Uterus (tissue), 4 donors: Measurements from ENCODE around the gene MIER2. TPM values are rescaled to one million over a fixed set of nuclear protein-coding genes. Genes with fewer than 3 reads are reported as not detected.

Experiments
- DNase-seq, 2 donors: peaks; one replicate each; pipeline ENCODE4 v3.0.0-alpha.2; 2019 to 2020
- H3K27ac ChIP-seq, 2 donors: fragments of 200-600 bp; sonication (generic); 1 replicate in 1 of 2; 2 replicates in 1 of 2; pipeline ENCODE4 v1.5.1; 2016 to 2018
- H3K27me3 ChIP-seq, 2 donors: fragments of 200-600 bp; sonication (generic); one replicate each; pipeline ENCODE4 v1.5.1; 2018 to 2019; ENCODE audit warnings: control low read depth in 1 of 2
- H3K36me3 ChIP-seq, 2 donors: fragments of 200-600 bp; sonication (generic); one replicate each; pipeline ENCODE4 v1.5.1; 2019; ENCODE audit warnings: control low read depth in 1 of 2
- H3K4me1 ChIP-seq, 2 donors: fragments of 200-600 bp; sonication (generic); one replicate each; pipeline ENCODE4 v1.5.1; 2018 to 2019; ENCODE audit warnings: control low read depth in 1 of 2
- H3K4me3 ChIP-seq, 2 donors: fragments of 200-600 bp; sonication (generic); 1 replicate in 1 of 2; 2 replicates in 1 of 2; pipeline ENCODE4 v1.5.1; 2018 to 2019; ENCODE audit warnings: mild to moderate bottlenecking in 1 of 2
- H3K9me3 ChIP-seq, 2 donors: fragments of 200-600 bp; sonication (generic); one replicate each; pipeline ENCODE4 v1.5.1; 2019; ENCODE audit warnings: control low read depth in 1 of 2
- POLR2A ChIP-seq, 2 donors: fragments of 450-650 bp; IDR thresholded peaks; one replicate each; pipeline ENCODE4 v1.6.1; 2016; ENCODE audit warnings: antibody characterized with exemption in 2 of 2, mild to moderate bottlenecking in 1 of 2, moderate library complexity in 1 of 2
- intact Hi-C: fragments of 100-400 bp; cut with DNase I; formaldehyde crosslinking; loops from one replicate; pipeline ENCODE4 v1.15.1; 2023; ENCODE audit warnings: low total_unique reads
- total RNA-seq, 4 donors: library from RNA; depleted of rRNA in 3 of 4; stranded (reverse); fragments of >200 nt in 3 of 4; gene quantifications; one replicate each; pipeline versions ENCODE4 v1.1.0 to v1.2.4, GENCODE V29; 2014 to 2023
- TF ChIP-seq, protein P1 (sequence below), 4 experiments: fragments of 200-600 bp in 2 of 4; fragments of 450-650 bp in 2 of 4; sonication (generic) in 2 of 4; IDR thresholded peaks; one replicate each; pipeline ENCODE4 v1.5.1; 2016 to 2019; ENCODE audit warnings: antibody characterized with exemption in 4 of 4, mild to moderate bottlenecking in 2 of 4, moderate library complexity in 1 of 4
- donor health status: DM: yes; HTN: yes; CAD: no.

Gene MIER2
- total RNA-seq, 4 donors from 2014 or later = 2.6 to 54.8 (median 12.7) TPM

GRCh38 chr19:374886-375235 is 30.3 kb upstream of the MIER2 start:
- H3K27me3 ChIP-seq = no peaks in the 10 kb centered on the region
- H3K36me3 ChIP-seq = no peaks in the 10 kb centered on the region
- H3K27ac ChIP-seq = no peak overlapping the region
- no peaks in the 10 kb centered on the region for H3K9me3 ChIP-seq
- no peak for DNase-seq
- intact Hi-C loops = no loop called here
- TF ChIP-seq POLR2A (IDR thresholded peaks at IDR 0.05) = no peak
- TF ChIP-seq, protein P1, sequence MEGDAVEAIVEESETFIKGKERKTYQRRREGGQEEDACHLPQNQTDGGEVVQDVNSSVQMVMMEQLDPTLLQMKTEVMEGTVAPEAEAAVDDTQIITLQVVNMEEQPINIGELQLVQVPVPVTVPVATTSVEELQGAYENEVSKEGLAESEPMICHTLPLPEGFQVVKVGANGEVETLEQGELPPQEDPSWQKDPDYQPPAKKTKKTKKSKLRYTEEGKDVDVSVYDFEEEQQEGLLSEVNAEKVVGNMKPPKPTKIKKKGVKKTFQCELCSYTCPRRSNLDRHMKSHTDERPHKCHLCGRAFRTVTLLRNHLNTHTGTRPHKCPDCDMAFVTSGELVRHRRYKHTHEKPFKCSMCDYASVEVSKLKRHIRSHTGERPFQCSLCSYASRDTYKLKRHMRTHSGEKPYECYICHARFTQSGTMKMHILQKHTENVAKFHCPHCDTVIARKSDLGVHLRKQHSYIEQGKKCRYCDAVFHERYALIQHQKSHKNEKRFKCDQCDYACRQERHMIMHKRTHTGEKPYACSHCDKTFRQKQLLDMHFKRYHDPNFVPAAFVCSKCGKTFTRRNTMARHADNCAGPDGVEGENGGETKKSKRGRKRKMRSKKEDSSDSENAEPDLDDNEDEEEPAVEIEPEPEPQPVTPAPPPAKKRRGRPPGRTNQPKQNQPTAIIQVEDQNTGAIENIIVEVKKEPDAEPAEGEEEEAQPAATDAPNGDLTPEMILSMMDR (IDR thresholded peaks at IDR 0.05) = no peak
- H3K4me1 ChIP-seq = no peaks in the 10 kb centered on the region
- H3K4me3 ChIP-seq = no peak overlapping the region

DNA sequence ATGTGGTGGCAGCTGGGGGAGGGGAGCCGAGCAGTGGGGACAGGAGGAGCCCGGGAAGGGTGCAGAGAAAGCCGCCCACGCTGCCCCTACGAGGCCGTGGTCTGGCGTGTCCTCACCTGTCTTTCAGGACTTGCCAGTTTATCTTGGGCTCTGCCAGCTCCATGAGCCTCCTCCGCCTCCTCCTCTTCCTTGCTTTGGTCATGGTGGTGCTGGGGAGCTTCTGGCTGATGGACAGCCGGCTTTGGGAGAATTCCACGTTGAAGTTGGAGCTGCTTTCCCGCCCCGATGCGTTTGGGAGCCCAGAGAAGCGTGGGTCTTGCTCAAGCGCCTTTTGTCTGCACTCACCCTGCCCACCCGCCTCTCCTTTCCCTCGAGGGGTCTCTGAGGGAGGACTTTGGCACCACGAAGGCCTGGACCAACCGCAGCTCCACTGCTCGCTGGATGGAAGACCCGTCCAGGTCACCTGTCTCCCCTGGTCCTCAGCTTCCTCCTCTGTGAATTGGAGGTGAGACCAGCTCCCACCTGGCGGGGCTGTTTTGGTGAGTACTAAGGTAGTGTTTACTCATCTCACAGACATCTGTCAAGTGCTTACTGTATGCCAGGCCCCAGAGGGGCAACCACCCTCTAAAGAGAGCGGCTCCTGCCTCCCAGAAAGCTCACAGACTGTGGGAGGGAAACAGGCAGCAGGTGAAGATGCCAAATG is 29.7 kb upstream of the MIER2 start:
- H3K4me1 ChIP-seq = no peaks in the 10 kb centered on the region
- no peak for TF ChIP-seq POLR2A (IDR thresholded peaks at IDR 0.05)
- TF ChIP-seq, protein P1 (IDR thresholded peaks at IDR 0.05) = no peak
- H3K36me3 ChIP-seq = no peaks in the 10 kb centered on the region
- no peak for DNase-seq
- no peak overlapping the region for H3K27ac ChIP-seq
- no peak overlapping the region for H3K4me3 ChIP-seq
- intact Hi-C loops = no loop called here
- H3K9me3 ChIP-seq = no peaks in the 10 kb centered on the region
- H3K27me3 ChIP-seq = no peaks in the 10 kb centered on the region

GRCh38 chr19:373391-374182 is 29.0 kb upstream of the MIER2 start:
- no peak for DNase-seq
- no peaks in the 10 kb centered on the region for H3K4me1 ChIP-seq
- TF ChIP-seq POLR2A (IDR thresholded peaks at IDR 0.05) = no peak
- TF ChIP-seq, protein P1 (IDR thresholded peaks at IDR 0.05) = no peak
- intact Hi-C loops = no loop called here
- no peaks in the 10 kb centered on the region for H3K27me3 ChIP-seq
- no peak overlapping the region for H3K4me3 ChIP-seq
- no peak overlapping the region for H3K27ac ChIP-seq
- no peaks in the 10 kb centered on the region for H3K36me3 ChIP-seq
- no peaks in the 10 kb centered on the region for H3K9me3 ChIP-seq

GRCh38 chr19:372306-372890 is 27.8 kb upstream of the MIER2 start:
- Histone ChIP-seq H3K9me3 (no peaks in the 10 kb centered on the region), H3K36me3 (no peaks in the 10 kb centered on the region), H3K4me1 (no peaks in the 10 kb centered on the region), H3K4me3 (no peak overlapping the region), H3K27me3 (no peaks in the 10 kb centered on the region), H3K27ac (no peak overlapping the region)
- intact Hi-C loops = no loop called here
- no peak for DNase-seq
- TF ChIP-seq, protein P1 (IDR thresholded peaks at IDR 0.05) = no peak
- no peak for TF ChIP-seq POLR2A (IDR thresholded peaks at IDR 0.05)
